ENCODE results near the gene KRT38.
"Not testable (repeated sequence)": the region's sequence is repeated elsewhere in the genome, so short reads cannot be mapped to it uniquely, and the experiment has no call there.

The KRT38 gene

GRCh38 chr17:41439375-41439774, 1.4 kb downstream of the KRT38 start:
- H3K4me3 ChIP-seq (replicated peaks; ENCODE audit: low read depth, low read length) = no peak overlapping the region
- no peak for TF ChIP-seq CTCF (IDR thresholded peaks at IDR 0.05; ENCODE audit: low read length, missing control alignments)
- peak; percentile 49 for DNase-seq (ENCODE audit: low read depth)

GRCh38 chr17:41437769-41438168, 3.0 kb downstream of the KRT38 start:
- no peak for DNase-seq (ENCODE audit: low read depth)
- no peak overlapping the region for H3K4me3 ChIP-seq (replicated peaks; ENCODE audit: low read depth, low read length)
- no peak for TF ChIP-seq CTCF (IDR thresholded peaks at IDR 0.05; ENCODE audit: low read length, missing control alignments)

- no peak overlapping the region for H3K4me3 ChIP-seq (replicated peaks; ENCODE audit: low read depth, low read length)
- DNase-seq (ENCODE audit: low read depth) = no peak
- no peak for TF ChIP-seq CTCF (IDR thresholded peaks at IDR 0.05; ENCODE audit: low read length, missing control alignments)
Observed at GRCh38 chr17:41437254-41437653, 3.5 kb downstream of the KRT38 start.

- DNase-seq (ENCODE audit: low read depth) = no peak
- H3K4me3 ChIP-seq (replicated peaks; ENCODE audit: low read depth, low read length) = no peak overlapping the region
- TF ChIP-seq CTCF (IDR thresholded peaks at IDR 0.05; ENCODE audit: low read length, missing control alignments) = no peak
Observed at GRCh38 chr17:41434415-41434814, 6.4 kb downstream of the KRT38 start.

- TF ChIP-seq CTCF (IDR thresholded peaks at IDR 0.05; ENCODE audit: low read length, missing control alignments) = no peak
- no peak overlapping the region for H3K4me3 ChIP-seq (replicated peaks; ENCODE audit: low read depth, low read length)
- DNase-seq (ENCODE audit: low read depth) = no peak
Observed at GRCh38 chr17:41434005-41434404, 6.8 kb downstream of the KRT38 start.

- TF ChIP-seq CTCF (IDR thresholded peaks at IDR 0.05; ENCODE audit: low read length, missing control alignments) = no peak
- no peak for DNase-seq (ENCODE audit: low read depth)
- no peak overlapping the region for H3K4me3 ChIP-seq (replicated peaks; ENCODE audit: low read depth, low read length)
Observed at GRCh38 chr17:41433586-41433985, 7.2 kb downstream of the KRT38 start.

GRCh38 chr17:41430376-41430775, 10.4 kb downstream of the KRT38 start:
- not testable (repeated sequence) for H3K4me3 ChIP-seq (replicated peaks; ENCODE audit: low read depth, low read length); DNase-seq (ENCODE audit: low read depth)

- no peak for TF ChIP-seq CTCF (IDR thresholded peaks at IDR 0.05; ENCODE audit: low read length, missing control alignments)
- H3K4me3 ChIP-seq (replicated peaks; ENCODE audit: low read depth, low read length) = no peak overlapping the region
- no peak for DNase-seq (ENCODE audit: low read depth)
Observed at GRCh38 chr17:41429667-41430066, 11.1 kb downstream of the KRT38 start.

Measured in fibroblast of pulmonary artery (primary cell).